Transverse colon (tissue), 4 donors: Measurements from ENCODE around the gene GNLY. TPM values are rescaled to one million over a fixed set of nuclear protein-coding genes. Genes with fewer than 3 reads are reported as not detected.

ENCODE experiments used
- DNase-seq: peaks from one replicate; pipeline ENCODE4 v3.0.0-alpha.2; 2019
- H3K27ac ChIP-seq, 4 donors: fragments of 200-600 bp; sonication (generic); 2 replicates each; pipeline ENCODE4 v1.5.1; 2016 to 2018; ENCODE audit warnings: inconsistent platforms in 4 of 4
- H3K27me3 ChIP-seq: fragments of 200-600 bp; sonication (generic); 2 replicates; pipeline ENCODE4 v1.5.1; 2017; ENCODE audit warnings: inconsistent platforms
- H3K36me3 ChIP-seq, 4 donors: fragments of 200-600 bp; sonication (generic); 2 replicates each; pipeline ENCODE4 v1.5.1; 2017 to 2019; ENCODE audit warnings: inconsistent platforms in 4 of 4
- H3K4me1 ChIP-seq, 4 donors: fragments of 200-600 bp; sonication (generic); 2 replicates each; pipeline ENCODE4 v1.5.1; 2017 to 2020; ENCODE audit warnings: inconsistent platforms in 4 of 4
- H3K4me3 ChIP-seq, 4 donors: fragments of 200-600 bp; sonication (generic); 1 replicate in 1 of 4; 2 replicates in 3 of 4; pipeline versions ENCODE4 v1.5.1 to v1.6.1; 2017 to 2019; ENCODE audit warnings: inconsistent platforms in 4 of 4
- H3K9me3 ChIP-seq, 2 donors: fragments of 200-600 bp; sonication (generic); 2 replicates each; pipeline ENCODE4 v1.5.1; 2017 to 2019; ENCODE audit warnings: inconsistent platforms in 2 of 2
- EP300 ChIP-seq: sonication (generic); formaldehyde crosslinking; IDR thresholded peaks from one replicate; pipeline ENCODE4 v1.6.1; 2017; ENCODE audit warnings: antibody characterized with exemption, low read depth
- POLR2A ChIP-seq: fragments of 450-650 bp; IDR thresholded peaks from one replicate; pipeline ENCODE4 v1.6.1; 2016; ENCODE audit warnings: antibody characterized with exemption, mild to moderate bottlenecking, moderate library complexity
- POLR2AphosphoS5 ChIP-seq, 3 donors: sonication (generic); formaldehyde crosslinking; IDR thresholded peaks; one replicate each; pipeline ENCODE4 v1.6.1; 2016; ENCODE audit warnings: antibody characterized with exemption in 3 of 3
- WGBS, 2 donors: methylation state at CpG; one replicate each; pipeline ENCODE4 v1.1.5; 2018; ENCODE audit warnings: low coverage in 1 of 2; 5-methylcytosine and 5-hydroxymethylcytosine counted together
- in situ Hi-C, 4 donors: fragments of 200-750 bp; cut with MboI; loops; one replicate each; pipeline versions ENCODE4 v1.15.0 to v1.15.1; 2017; ENCODE audit warnings: low sequenced_read_pairs in 3 of 4, low pct_ligation_motif_present in 1 of 4, low pct_unique_long_range_greater_than_20kb in 1 of 4
- intact Hi-C: fragments of 100-400 bp; cut with DNase I; formaldehyde crosslinking; loops from one replicate; pipeline ENCODE4 v1.15.1; 2023; ENCODE audit warnings: low total_unique reads
- total RNA-seq, 4 donors: library from RNA; depleted of rRNA; stranded (reverse); fragments of >200 nt; gene quantifications; one replicate each; pipeline ENCODE4 v1.1.0, GENCODE V29; 2016
- TF ChIP-seq, protein P1 (sequence below), 5 experiments: fragments of 200-600 bp in 3 of 5; fragments of 450-650 bp in 2 of 5; sonication (generic) in 3 of 5; IDR thresholded peaks; 1 replicate in 2 of 5; 2 replicates in 3 of 5; pipeline ENCODE4 v1.5.1; 2016 to 2017; ENCODE audit warnings: antibody characterized with exemption in 5 of 5, inconsistent platforms in 3 of 5, mild to moderate bottlenecking in 2 of 5, moderate library complexity in 1 of 5

GNLY gene
- total RNA-seq, 4 donors from 2014 or later: 5.2 to 11.7 TPM; not detected in 2

DNA sequence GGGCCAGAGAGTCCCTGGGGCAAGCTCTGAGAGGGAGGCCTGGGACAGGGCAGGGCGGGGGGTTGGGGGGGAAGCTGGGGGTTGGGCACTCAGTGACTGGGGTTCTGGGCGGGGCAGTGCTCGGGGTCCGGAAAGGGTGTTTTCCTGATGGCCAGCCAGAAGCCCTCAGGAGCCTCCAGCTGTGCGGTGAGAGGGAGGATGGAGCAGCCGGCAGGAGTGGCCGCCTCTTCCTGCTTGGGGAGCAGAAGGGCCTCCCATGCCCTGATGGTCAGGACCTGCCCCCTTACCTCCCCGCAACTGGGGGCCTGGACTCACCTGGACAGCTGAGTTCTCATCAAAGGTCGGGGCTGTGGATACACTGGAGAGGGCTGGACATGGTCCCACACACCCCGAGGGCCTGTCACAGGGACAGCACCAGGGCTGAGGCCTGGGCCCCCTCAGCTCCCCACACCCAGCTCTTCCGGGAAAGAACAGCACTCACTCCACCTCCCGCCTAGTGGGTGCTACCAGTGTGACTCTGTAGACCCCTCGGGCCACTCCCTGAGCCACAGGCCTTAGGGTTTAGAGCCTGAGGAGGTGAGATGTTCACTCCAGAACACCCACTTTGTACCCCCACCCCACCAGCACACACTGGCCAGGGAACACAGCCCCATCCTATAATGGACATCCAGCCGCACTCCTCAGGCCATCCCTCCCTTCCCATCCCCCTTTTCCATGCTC lies 32.9 kb upstream of the GNLY start:
- in situ Hi-C loops: no loop called here
- WGBS, 2 donors: 78% methylated on average over 14 of the region's 14 CpGs; no CpG with 5 or more reads in 1 of the 2 donors
- peak overlapping the region in 2 of 4 donors; percentile 1 to 13 for H3K27ac ChIP-seq

DNA sequence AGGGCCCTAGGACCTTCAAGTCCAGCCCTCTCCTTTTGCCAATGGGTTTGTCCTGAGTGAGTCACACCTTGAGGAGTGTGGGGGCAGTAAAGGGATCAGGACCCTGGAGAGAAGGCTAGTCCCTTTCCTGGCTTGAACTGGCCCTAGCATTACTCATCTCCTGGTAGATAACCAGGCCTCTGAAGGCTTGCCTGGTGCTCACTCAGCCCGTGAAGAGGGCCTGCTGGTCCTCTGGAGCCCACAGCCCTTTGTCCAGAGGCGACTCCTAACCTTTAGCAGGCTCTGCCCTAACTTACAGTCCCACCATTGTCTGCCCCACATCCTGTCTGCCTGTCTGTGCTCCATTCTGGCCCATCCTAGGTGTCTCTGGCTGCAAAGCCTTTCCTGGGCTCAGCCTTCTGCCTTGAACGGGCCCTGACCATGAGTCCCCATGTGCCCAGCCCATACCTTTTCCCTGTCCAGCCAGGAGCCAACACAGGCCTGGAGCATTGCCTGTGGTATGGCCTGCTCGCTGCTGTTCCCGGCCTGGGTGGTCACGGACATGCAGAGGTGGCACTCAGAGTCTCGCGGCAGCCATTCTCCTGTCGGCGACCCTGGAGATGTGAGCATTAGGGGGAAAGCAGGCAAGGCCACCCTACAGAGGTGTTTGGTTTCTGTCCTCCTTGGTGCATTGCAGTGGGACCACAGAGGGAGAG lies 31.1 kb upstream of the GNLY start:
- intact Hi-C loops (no loop called here), in situ Hi-C loops (no loop called here)
- no peak overlapping the region for H3K4me3 ChIP-seq
- no peaks in the 10 kb centered on the region for H3K27me3 ChIP-seq
- no peak overlapping the region for H3K27ac ChIP-seq
- DNase-seq: no peak
- no peaks in the 10 kb centered on the region for H3K4me1 ChIP-seq
- 93% methylated on average over 10 of the region's 10 CpGs; no CpG with 5 or more reads in 1 of the 2 donors for WGBS, 2 donors
- H3K36me3 ChIP-seq: no peaks in the 10 kb centered on the region
- no peak for TF ChIP-seq POLR2A
- no peak for TF ChIP-seq EP300
- H3K9me3 ChIP-seq: no peaks in the 10 kb centered on the region

More for the DNA sequence above, 32.9 kb upstream of the GNLY start:
- H3K9me3 ChIP-seq: no peaks in the 10 kb centered on the region
- H3K4me3 ChIP-seq: no peak overlapping the region
- intact Hi-C loops: no loop called here
- TF ChIP-seq EP300 (no peak), POLR2AphosphoS5 (IDR thresholded peaks at IDR 0.05) (no peak), POLR2A (no peak)
- TF ChIP-seq, protein P1, sequence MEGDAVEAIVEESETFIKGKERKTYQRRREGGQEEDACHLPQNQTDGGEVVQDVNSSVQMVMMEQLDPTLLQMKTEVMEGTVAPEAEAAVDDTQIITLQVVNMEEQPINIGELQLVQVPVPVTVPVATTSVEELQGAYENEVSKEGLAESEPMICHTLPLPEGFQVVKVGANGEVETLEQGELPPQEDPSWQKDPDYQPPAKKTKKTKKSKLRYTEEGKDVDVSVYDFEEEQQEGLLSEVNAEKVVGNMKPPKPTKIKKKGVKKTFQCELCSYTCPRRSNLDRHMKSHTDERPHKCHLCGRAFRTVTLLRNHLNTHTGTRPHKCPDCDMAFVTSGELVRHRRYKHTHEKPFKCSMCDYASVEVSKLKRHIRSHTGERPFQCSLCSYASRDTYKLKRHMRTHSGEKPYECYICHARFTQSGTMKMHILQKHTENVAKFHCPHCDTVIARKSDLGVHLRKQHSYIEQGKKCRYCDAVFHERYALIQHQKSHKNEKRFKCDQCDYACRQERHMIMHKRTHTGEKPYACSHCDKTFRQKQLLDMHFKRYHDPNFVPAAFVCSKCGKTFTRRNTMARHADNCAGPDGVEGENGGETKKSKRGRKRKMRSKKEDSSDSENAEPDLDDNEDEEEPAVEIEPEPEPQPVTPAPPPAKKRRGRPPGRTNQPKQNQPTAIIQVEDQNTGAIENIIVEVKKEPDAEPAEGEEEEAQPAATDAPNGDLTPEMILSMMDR (IDR thresholded peaks at IDR 0.05): no peak
- peaks cover 0 to 4% (median 0%) of the 10 kb centered on the region in 4 donors for H3K36me3 ChIP-seq
- DNase-seq: no peak
- no peaks in the 10 kb centered on the region for H3K27me3 ChIP-seq
- no peaks in the 10 kb centered on the region for H3K4me1 ChIP-seq

DNA sequence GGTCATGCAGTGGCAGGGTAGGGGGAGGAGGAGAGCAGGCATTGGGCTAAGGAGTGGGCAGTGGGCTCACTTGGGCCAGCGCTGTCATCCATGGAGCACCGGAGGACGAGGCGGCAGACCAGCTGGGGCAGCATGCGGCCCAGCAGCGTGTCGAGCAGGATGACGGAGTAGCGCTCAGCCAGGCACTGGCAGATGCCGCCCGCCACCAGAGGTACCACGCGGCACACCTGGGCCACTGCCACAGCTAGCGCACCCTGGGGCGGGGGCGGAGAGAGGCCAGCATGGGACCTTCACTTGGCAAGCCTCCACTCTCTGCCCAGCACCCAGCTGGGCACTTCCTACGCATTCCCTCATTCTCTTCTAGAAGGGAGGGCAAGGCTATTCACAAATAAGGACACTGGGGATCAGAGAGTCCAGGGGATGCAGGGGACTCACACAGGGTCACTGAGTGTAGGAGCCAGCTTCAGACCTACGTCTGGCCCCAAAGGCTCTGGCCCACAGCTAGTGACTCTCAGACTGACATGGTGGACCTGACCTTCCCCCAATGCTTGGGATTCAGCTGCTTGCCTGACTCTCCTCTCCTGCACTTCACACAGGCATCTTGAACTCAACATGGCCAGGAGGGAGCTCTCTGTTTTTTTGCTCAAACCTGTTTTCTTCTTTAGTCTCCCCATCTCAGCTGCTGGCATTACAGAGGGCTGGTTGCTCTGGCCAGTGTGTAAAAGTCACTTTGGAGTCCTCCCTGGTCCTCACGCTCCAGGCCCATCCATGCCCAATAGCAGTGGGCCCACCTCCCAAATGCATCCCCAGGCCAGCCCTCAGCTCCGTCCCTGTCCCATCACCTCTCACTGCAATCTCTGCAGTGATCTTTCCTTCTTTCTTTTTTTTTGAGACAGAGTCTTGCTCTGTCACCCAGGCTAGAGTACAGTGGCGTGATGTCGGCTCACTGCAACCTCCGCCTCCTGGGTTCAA lies 30.3 kb upstream of the GNLY start:
- in situ Hi-C loops: no loop called here
- intact Hi-C loops: no loop called here
- TF ChIP-seq POLR2AphosphoS5 (IDR thresholded peaks at IDR 0.05): no peak
- H3K4me3 ChIP-seq: no peak overlapping the region
- WGBS, 2 donors: 94 to 96% methylated on average over 5 to 20 of the region's 23 CpGs
- no peaks in the 10 kb centered on the region for H3K36me3 ChIP-seq
- no peak for DNase-seq
- no peaks in the 10 kb centered on the region for H3K27me3 ChIP-seq
- no peaks in the 10 kb centered on the region for H3K4me1 ChIP-seq
- no peak overlapping the region for H3K27ac ChIP-seq
- no peaks in the 10 kb centered on the region for H3K9me3 ChIP-seq

DNA sequence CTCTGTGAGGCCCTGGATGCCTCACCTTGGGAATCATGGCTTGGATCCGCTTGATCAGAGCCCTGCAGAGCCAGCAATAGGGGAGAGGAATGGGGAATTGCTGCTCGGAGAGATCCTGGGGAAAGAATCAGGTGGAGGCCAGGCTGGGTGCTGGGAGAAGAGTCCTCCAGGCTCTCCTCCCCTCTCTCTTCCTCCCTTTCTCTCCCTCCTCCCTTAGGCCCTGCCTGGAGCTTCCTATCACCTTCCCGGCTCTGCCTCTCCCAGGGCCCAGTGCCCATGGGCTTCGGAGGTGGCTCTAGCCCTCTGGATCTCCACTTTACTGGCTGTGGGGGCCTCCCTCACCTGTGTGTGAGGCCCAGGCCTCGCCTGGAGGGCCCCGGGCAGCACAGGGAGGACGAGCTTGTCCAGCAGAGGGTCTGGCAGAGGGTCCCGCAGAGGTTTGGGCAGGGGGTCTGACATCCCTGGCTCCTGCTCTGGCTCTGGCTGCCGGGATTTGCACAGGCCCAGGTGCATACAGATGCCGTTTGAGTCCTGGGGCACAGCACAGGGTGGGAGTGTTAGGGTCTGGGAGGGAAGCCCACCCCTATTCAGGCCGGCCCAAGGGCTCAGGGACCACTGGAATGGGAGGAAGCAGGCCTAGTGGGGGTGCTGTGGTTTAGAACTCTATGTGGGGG lies 28.8 kb upstream of the GNLY start:
- WGBS, 2 donors: 87% methylated on average over 11 of the region's 11 CpGs; no CpG with 5 or more reads in 1 of the 2 donors
- Histone ChIP-seq H3K4me1 (no peaks in the 10 kb centered on the region), H3K36me3 (no peaks in the 10 kb centered on the region), H3K27ac (no peak overlapping the region), H3K4me3 (no peak overlapping the region), H3K27me3 (no peaks in the 10 kb centered on the region), H3K9me3 (no peaks in the 10 kb centered on the region)
- no peak for DNase-seq
- in situ Hi-C loops (no loop called here), intact Hi-C loops (no loop called here)
- TF ChIP-seq, protein P1 (IDR thresholded peaks at IDR 0.05): no peak
- TF ChIP-seq POLR2A: no peak
- no peak for TF ChIP-seq EP300
